ENCODE measurements around the gene SNX25.
A peak's percentile ranks its signal among the peaks of the same experiment; 100 is the strongest.

The SNX25 gene

GRCh38 chr4:185280608-185281007 is 71.2 kb downstream of the SNX25 start:
- no peak for DNase-seq (ENCODE audit: extremely low spot score)
- TF ChIP-seq FOXM1 (IDR thresholded peaks at IDR 0.05; ENCODE audit: borderline replicate concordance), result no peak
- TF ChIP-seq, protein P1, sequence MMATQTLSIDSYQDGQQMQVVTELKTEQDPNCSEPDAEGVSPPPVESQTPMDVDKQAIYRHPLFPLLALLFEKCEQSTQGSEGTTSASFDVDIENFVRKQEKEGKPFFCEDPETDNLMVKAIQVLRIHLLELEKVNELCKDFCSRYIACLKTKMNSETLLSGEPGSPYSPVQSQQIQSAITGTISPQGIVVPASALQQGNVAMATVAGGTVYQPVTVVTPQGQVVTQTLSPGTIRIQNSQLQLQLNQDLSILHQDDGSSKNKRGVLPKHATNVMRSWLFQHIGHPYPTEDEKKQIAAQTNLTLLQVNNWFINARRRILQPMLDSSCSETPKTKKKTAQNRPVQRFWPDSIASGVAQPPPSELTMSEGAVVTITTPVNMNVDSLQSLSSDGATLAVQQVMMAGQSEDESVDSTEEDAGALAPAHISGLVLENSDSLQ (IDR thresholded peaks at IDR 0.05), result peak; percentile 64; the same call in 1 of the 2 replicates
- ChIA-PET CTCF (no interaction called here), POLR2A (no interaction called here)

DNA sequence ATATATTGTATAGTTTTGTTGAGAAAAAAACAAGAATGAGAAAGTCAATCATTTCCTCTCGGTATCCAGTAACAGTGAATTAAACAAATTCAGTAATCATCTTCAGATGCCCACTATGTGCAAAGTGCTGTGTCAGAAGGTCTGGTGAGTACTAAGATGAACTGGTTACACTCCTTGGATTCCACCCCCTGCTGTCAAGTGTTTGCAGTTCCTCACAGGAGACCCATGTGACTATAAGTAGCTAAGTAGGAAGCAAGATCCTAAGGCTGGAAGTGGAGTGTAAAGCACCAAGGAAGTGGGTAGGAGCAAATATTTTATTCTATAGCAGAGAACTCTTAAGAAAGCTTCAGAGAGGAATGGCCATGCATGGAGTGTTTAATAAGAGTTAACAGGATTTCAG is 73.6 kb downstream of the SNX25 start:
- ChIA-PET POLR2A (no interaction called here), CTCF (no interaction called here)
- no peak for DNase-seq (ENCODE audit: extremely low spot score)
- TF ChIP-seq FOXA1 (IDR thresholded peaks at IDR 0.05) (no peak), FOXM1 (IDR thresholded peaks at IDR 0.05; ENCODE audit: borderline replicate concordance) (no peak), BHLHE40 (IDR thresholded peaks at IDR 0.05; ENCODE audit: borderline replicate concordance) (no peak), HDGF (IDR thresholded peaks at IDR 0.05; ENCODE audit: borderline replicate concordance) (no peak), NFRKB (IDR thresholded peaks at IDR 0.05) (no peak), SUZ12 (IDR thresholded peaks at IDR 0.05) (no peak), CTBP1 (IDR thresholded peaks at IDR 0.05; ENCODE audit: borderline replicate concordance) (no peak), SP1 (IDR thresholded peaks at IDR 0.05) (no peak), FOXK2 (IDR thresholded peaks at IDR 0.05) (no peak), L3MBTL2 (conservative IDR thresholded peaks at IDR 0.05) (no peak), ELF4 (IDR thresholded peaks at IDR 0.05) (no peak), ARNT (IDR thresholded peaks at IDR 0.05) (no peak), LEF1 (IDR thresholded peaks at IDR 0.05; ENCODE audit: borderline replicate concordance) (no peak), ZNF384 (IDR thresholded peaks at IDR 0.05) (no peak)
- TF ChIP-seq, protein P1 (IDR thresholded peaks at IDR 0.05), result no peak

GRCh38 chr4:185283723-185284122 is 74.3 kb downstream of the SNX25 start:
- no peak for DNase-seq (ENCODE audit: extremely low spot score)
- ChIA-PET POLR2A (no interaction called here), CTCF (no interaction called here)
- TF ChIP-seq, protein P1 (IDR thresholded peaks at IDR 0.05), result no peak
- TF ChIP-seq ARNT (IDR thresholded peaks at IDR 0.05), result no peak
- TF ChIP-seq TARDBP (IDR thresholded peaks at IDR 0.05), result no peak
- TF ChIP-seq NFRKB (IDR thresholded peaks at IDR 0.05), result no peak
- TF ChIP-seq HDGF (IDR thresholded peaks at IDR 0.05; ENCODE audit: borderline replicate concordance), result no peak
- TF ChIP-seq SP1 (IDR thresholded peaks at IDR 0.05), result no peak
- no peak for TF ChIP-seq LEF1 (IDR thresholded peaks at IDR 0.05; ENCODE audit: borderline replicate concordance)
- no peak for TF ChIP-seq FOXA1 (IDR thresholded peaks at IDR 0.05)
- TF ChIP-seq ELF4 (IDR thresholded peaks at IDR 0.05), result no peak
- TF ChIP-seq FOXK2 (IDR thresholded peaks at IDR 0.05), result no peak
- TF ChIP-seq L3MBTL2 (conservative IDR thresholded peaks at IDR 0.05), result no peak
- TF ChIP-seq ZNF384 (IDR thresholded peaks at IDR 0.05), result no peak
- TF ChIP-seq FOXM1 (IDR thresholded peaks at IDR 0.05; ENCODE audit: borderline replicate concordance), result no peak

GRCh38 chr4:185285632-185286393 is 76.4 kb downstream of the SNX25 start:
- TF ChIP-seq FOXM1 (IDR thresholded peaks at IDR 0.05; ENCODE audit: borderline replicate concordance) (no peak), ARNT (IDR thresholded peaks at IDR 0.05) (no peak), FOXK2 (IDR thresholded peaks at IDR 0.05) (no peak), LEF1 (IDR thresholded peaks at IDR 0.05; ENCODE audit: borderline replicate concordance) (no peak), CTBP1 (IDR thresholded peaks at IDR 0.05; ENCODE audit: borderline replicate concordance) (no peak), BHLHE40 (IDR thresholded peaks at IDR 0.05; ENCODE audit: borderline replicate concordance) (no peak)
- TF ChIP-seq, protein P1 (IDR thresholded peaks at IDR 0.05), result no peak
- ChIA-PET POLR2A (no interaction called here), CTCF (no interaction called here)
- no peak for DNase-seq (ENCODE audit: extremely low spot score)

GRCh38 chr4:185286571-185286970 is 77.2 kb downstream of the SNX25 start:
- DNase-seq (ENCODE audit: extremely low spot score), result no peak
- ChIA-PET POLR2A (no interaction called here), CTCF (interaction anchor here (0.5 to 0.6 kb wide), 2 partner anchors 15 to 190 kb away, joined by 3 to 7 read pairs; no protein-coding TSS in a partner anchor)
- TF ChIP-seq CTBP1 (IDR thresholded peaks at IDR 0.05; ENCODE audit: borderline replicate concordance), result no peak
- TF ChIP-seq NFRKB (IDR thresholded peaks at IDR 0.05), result no peak
- no peak for TF ChIP-seq LEF1 (IDR thresholded peaks at IDR 0.05; ENCODE audit: borderline replicate concordance)
- no peak for TF ChIP-seq ELF4 (IDR thresholded peaks at IDR 0.05)
- no peak for TF ChIP-seq TARDBP (IDR thresholded peaks at IDR 0.05)
- no peak for TF ChIP-seq FOXK2 (IDR thresholded peaks at IDR 0.05)
- no peak for TF ChIP-seq SUZ12 (IDR thresholded peaks at IDR 0.05)
- no peak for TF ChIP-seq ZNF384 (IDR thresholded peaks at IDR 0.05)
- TF ChIP-seq FOXA1 (IDR thresholded peaks at IDR 0.05), result no peak
- TF ChIP-seq L3MBTL2 (conservative IDR thresholded peaks at IDR 0.05), result no peak
- TF ChIP-seq, protein P1 (IDR thresholded peaks at IDR 0.05), result no peak
- TF ChIP-seq FOXM1 (IDR thresholded peaks at IDR 0.05; ENCODE audit: borderline replicate concordance), result no peak
- TF ChIP-seq HDGF (IDR thresholded peaks at IDR 0.05; ENCODE audit: borderline replicate concordance), result no peak
- no peak for TF ChIP-seq BHLHE40 (IDR thresholded peaks at IDR 0.05; ENCODE audit: borderline replicate concordance)
- no peak for TF ChIP-seq ARNT (IDR thresholded peaks at IDR 0.05)

Data from HEK293T (cell line).